GM15510 (cell line): ENCODE measurements around the gene PTH2.

ENCODE experiments used
- POLR2A ChIP-seq: IDR thresholded peaks from 3 replicates; pipeline ENCODE4 v1.6.1; 2011; ENCODE audit warnings: borderline replicate concordance; ENCODE audit not compliant: insufficient read length; ENCODE audit errors: extremely low read depth

PTH2 gene

DNA sequence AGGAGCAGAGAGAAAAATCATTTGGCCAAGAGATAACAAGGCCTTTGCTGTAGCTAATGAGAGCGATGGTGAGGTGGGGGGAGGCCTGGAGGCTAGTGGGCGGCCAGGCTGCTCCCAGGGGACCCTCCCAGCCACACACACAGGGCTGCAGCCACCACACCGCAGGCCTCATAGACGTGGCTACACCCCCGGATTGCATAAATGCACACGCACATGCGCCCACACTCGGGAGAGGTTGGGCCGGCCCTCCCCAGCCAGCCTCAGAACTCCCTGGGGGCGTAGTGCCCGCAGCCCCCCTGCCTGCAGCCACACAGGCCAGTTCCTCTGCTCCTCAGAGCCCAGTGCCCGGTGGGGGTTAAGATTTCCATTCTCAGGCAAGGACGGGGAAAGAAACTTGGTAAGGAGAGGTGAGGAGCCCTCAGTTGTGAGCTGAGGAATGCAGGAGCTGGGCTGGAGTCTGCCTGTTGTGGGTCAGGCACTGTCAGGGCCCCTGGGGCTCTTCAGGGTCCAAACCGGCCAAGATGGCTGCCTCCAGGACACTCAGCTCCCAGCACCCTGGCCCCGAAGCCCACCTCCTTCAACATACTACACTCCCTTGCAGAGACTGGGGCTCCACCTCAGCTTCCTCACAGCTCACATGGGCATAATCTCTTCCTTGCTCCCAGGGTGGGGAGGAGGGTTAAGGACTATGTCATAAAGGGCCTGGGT lies 8.0 kb downstream of the PTH2 start:
- TF ChIP-seq POLR2A: no peak

DNA sequence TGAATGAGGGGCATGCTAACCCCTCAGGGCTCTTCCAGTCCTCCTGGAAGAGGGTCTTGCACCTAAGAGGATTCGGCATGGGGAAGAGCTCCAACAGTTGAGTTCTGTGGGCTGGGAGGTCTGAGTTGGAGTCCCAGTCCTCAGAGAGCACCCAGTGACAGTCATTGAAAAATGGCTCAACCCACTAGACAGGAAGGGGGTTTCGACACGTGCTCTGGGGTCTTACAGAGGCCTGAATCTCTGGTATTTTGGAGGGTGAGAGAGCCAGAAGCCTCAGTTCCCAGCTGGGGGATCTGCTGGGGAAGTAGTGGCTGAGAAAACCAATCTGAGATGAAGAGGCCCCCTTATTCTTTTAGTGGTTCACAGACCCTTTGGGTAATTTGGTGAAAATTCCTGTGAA lies 9.0 kb downstream of the PTH2 start:
- TF ChIP-seq POLR2A: no peak

DNA sequence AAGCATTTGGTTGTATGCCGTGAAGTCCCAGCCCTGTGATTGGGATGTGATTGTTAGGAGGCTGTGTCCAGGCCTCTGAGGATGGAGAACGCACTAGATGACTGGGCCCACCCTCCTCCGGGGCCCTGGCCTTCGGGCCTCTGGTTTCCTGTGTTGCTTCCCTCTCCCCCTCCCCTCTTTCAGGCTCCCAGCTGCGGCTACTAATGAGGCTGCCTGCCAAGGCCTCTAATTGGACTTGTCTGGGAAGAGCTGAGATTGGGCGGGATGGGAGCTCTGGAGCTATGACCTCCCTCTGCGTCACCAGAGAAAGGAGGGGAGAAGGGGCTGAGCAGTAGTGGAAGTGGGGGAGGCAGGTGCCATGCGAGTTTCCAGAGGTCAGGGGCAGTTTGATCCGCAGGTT lies 9.9 kb downstream of the PTH2 start:
- TF ChIP-seq POLR2A: no peak

DNA sequence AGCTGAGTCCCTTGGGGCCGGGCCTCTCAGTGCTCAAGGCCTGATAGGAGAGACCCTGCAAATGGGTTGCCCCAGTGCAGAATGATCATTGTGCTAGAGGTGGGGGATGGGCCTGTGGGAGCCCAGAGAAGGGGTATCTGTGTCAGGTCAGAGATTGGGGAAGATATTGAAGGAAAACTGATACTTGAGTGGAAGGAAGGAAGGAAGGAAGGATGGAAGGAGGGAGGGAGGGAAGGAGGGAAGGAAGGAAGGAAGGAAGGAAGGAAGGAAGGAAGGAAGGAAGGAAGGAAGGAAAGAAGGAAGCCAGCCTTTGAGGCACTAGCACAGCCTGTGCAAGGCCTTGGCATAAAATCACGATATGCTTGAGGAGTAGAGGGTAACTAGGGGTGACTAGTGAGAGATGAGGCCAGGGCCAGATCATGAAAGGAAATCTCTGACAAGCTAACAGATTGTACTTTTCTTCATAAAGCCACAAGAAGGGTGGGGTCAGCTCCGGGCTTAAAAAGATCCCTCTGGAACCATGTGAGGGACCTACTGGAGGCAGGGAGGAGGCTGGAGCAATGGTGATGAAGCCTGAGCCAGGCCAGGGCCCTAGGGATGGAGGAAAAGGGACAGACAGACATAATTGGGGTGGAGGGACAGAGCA lies 11.4 kb downstream of the PTH2 start:
- no peak for TF ChIP-seq POLR2A

DNA sequence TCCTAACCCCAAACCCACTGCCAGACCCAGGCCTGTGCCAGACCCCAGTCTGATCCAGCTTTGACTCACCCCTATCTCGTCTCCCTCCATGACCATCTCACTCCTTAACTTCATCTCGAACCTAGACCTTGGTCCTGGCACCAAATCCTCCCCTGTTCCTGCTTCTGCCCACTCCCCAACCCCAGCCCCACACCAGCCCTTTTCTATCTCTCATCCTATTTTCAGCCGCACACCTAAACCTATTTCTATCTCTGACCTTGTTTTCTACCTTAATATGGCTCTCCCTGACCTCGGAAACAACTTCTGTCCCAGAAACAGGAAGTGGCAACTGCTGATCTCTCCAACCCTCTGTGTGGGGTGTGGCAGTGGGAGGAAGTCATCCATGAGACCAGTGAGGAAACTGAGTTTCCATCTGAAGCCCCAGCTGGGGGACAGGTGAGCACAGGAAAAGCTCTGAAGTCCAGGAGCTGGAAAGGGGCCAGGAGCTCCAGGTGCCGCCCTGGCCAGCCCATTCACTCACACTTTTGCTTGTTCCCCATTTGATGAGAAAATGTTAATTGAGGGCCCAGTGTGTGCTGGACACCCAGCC lies 13.7 kb downstream of the PTH2 start:
- no peak for TF ChIP-seq POLR2A

DNA sequence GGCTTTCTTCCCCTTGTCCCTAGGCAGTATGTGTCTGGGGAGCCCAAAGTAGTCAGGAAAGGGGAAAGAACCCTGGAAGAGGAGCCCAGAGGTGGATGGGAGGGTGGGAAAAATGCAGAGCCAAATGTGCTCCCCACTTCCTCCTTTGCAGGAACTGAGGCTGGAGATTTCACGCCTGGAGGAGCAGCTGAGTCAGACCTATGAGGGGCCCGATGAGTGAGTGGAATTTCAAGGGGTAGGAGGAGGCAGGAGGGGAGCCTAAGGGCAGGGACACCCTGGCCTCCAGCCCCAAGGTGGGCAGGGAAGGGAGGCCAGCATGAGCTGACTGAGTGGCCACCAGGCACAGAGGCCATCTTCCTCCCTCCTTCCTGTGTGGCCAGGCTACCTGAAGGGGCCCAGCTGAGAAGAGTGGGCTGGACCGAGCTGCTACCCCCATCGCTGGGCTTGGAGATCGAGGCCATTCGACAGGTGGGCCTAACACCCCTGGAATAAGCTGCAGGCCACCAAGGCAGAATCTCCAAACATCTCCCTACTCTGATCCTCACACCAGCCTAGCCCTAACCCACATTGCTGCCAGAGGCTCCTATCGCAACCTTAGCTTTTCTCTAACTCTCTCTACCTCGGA lies 14.3 kb downstream of the PTH2 start:
- TF ChIP-seq POLR2A: no peak

DNA sequence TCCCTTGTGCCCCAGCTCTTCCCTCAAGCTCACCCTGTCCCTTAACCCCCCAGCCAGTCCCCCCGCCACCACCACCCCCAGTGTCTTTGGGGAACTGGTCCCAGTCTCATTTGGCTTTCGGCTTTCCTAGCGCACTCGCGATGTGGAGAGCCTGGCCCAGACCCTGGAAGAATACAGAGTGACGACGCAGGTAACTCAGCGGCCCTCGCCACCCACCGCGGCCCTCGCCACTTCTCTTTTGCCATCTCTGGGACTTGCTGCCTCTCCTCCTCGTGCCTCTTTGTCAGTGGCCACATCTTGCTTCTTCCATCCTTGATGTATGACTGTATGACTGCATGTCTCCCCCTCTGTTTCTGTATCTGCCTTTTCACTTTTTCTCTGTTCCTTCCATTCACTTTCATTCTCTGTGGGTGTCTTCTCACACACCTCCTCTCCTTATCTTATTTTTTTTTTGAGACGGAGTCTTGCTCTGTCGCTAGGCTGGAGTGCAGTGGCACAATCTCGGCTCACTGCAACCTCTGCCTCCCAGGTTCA lies 15.7 kb downstream of the PTH2 start:
- TF ChIP-seq POLR2A: no peak

DNA sequence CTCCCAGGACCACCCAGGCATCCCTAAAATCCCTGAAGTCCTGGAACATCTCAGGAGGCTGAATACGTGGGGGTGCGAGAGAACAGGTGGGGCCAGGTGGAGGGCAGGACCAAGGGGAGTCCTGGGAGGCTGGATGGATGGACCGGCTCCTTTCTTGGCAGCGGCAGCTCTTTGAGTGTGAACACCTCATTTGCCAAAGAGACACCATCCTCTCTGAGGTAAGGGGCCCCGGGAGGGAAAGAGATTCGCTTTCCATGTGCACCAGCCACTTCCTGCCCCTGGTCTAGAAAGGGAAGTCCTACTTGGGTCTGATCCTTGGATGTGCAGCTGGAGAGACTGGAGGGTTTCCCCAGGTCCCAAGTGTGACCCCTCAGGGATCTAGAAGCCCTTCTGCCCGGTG lies 16.2 kb downstream of the PTH2 start:
- no peak for TF ChIP-seq POLR2A

DNA sequence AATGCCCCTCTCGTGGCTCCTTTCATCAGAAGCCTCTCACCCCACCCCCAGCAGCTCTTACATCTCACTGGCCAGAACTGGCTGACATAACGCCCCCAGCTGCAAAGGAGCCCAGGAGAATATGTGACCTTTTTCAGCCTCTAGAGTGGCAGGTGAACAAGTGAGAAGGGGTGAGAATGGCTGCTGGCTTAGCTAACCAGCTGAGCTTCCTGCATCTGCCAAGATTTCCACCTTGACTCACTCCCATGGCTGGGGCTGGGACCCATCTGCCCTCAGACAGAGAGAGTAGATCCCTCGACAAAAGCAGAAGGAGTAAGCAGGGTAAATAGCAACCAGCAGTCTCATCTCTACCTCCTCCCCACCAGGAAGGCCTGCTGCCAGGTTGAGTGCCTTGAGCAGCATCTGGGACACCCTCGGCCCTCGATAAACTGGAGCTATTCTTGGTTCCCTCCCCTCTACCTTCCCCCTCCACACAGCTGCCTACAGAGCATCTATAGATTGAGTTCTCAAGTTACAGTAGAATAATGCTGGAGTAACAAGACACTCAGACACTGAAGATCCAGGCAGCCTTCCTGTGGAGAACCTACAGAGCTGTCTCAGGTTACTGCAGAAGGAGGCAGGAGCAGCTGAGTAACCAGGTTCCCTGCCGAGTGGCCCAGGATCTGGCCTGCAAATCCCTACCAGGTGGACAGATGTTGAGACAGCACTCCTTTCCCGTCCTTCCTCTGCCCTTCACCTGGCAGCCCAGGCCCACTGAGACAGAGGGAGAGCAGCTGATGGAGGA lies 19.6 kb downstream of the PTH2 start:
- TF ChIP-seq POLR2A: no peak

DNA sequence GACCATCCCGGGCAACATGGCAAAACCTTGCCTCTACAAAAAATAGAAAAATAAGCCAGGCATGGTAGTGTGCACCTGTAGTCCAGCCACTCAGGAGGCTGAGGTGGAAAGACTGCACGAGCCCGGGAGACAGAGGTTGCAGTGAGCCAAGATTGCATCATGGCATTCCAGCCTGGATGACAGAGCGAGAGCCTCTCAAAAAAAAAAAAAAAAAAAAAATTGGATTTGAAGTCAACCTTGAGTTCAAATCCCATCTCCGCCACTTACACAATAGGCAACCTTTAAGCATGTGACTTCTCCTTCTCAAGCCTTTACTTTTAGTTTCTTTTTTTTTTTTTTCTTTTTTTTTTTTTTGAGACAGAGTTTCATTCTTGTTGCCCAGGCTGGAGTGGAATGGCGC lies 23.2 kb downstream of the PTH2 start:
- no peak for TF ChIP-seq POLR2A

DNA sequence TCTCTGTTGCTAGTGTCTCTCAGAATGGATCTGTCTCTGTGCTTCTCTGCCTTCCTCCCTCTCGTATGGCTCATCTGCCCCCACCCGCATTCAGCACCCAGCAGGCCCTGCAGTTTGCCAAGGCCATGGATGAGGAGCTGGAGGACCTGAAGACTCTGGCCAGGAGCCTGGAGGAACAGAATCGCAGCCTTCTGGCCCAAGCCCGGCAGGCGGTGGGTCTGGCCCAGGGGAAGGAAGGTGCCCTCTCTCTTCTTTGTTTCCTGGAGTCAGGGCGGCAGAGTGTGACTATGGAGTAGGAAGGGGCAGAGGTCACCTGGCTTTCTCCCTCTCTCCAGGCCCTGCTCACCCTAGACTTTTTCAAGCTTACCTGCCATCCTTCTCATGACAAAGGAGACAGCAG lies 24.3 kb downstream of the PTH2 start:
- TF ChIP-seq POLR2A: no peak

DNA sequence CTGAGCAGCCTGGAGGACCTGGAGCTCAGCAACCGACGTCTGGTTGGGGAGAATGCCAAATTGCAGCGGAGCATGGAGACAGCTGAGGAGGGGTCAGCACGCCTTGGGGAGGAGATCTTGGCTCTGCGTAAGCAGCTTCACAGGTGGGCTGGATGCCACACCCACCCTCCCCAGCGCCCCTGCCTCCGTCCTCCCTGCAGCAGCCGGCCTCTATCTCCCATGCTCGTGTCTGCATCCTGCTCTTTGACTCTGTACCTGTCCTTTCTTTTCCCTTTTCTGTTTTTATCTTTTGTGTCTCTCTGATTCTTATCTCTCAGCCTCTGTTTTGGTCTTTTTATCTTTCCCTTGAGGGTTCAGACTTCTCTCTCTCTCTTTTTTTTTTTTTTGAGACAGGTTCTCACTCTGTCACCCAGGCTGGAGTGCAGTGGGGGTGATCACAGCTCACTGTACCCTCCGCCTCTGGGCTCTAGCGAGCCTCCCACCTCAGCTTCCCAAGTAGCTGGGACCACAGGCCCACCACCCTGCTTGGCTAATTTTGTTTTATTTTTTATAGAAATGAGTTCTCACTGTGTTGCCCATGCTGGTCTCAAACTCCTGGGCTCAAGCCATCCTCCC lies 25.1 kb downstream of the PTH2 start:
- TF ChIP-seq POLR2A: no peak

DNA sequence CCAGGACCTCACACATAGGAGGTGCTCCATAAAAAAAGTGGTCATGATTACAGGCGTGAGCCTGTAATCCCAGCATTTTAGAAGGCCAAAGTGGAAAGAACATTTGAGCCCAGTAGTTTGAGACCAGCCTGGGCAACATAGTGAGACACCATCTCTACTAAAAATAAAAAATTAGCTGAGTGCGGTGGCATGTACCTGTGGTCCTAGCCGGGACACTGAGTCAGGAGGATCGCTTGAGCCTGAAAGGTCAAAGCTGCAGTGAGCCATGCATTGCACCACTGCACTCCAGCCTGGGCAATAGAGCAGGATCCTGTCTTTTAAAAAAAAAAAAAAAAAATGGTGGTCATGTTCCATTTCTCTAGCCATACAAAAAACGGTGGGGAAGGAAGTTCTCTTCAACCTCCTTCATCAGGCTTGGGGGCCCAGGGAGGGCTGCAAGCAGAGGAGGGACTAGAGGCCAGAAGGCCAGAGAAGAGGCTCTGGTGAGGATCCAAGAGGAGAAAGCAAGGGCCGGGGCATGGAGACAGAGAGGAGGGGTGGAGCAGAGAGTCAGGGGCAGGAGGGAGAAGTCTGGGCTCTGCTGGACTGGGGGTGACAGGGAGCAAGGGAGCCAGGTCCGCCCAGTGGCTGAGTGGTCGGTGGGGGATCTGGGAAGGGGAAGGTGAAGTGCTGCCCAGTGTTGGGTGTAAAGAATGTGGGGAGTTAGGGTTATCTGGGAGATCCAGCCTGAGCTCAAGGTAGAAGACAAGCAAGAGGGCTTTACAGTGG lies 26.3 kb downstream of the PTH2 start:
- no peak for TF ChIP-seq POLR2A
